Naive thymus-derived CD4-positive, alpha-beta T cell (primary cell): ENCODE data around the gene ERFE. TPM values are rescaled to one million over a fixed set of nuclear protein-coding genes. Genes with fewer than 3 reads are reported as not detected.

Experiments
- ATAC-seq: fragments of 150-1000 bp; cut with Tn5 transposase; 2 replicates; pipeline ENCODE4 v1.10.0; 2021; ENCODE audit warnings: mild to moderate bottlenecking, moderate library complexity
- CTCF ChIA-PET: fragments of 350-600 bp; sonication (Branson Sonifier 250); formaldehyde crosslinking; loops from one replicate; lab custom pipeline; 2021; ENCODE audit warnings: antibody characterized with exemption; lab: Charles Lee
- POLR2A ChIA-PET: fragments of 350-600 bp; sonication (Branson Sonifier 250); formaldehyde crosslinking; loops from one replicate; lab custom pipeline; 2021; ENCODE audit warnings: antibody characterized with exemption, inconsistent platforms; lab: Charles Lee
- DNase-seq, 9 donors: peaks; one replicate each; pipeline versions ENCODE4 v3.0.0 to v3.0.0-alpha.2; 2020 to 2022; ENCODE audit warnings: mixed read lengths in 1 of 9
- H3K27ac ChIP-seq: one replicate; pipeline ENCODE4 v1.7.0; 2013; ENCODE audit warnings: mild to moderate bottlenecking, low read depth, low read length, moderate library complexity
- H3K27me3 ChIP-seq, 2 donors: one replicate each; pipeline ENCODE4 v1.7.0; 2013; ENCODE audit warnings: low read length in 2 of 2, mild to moderate bottlenecking in 2 of 2, moderate library complexity in 2 of 2; ENCODE audit not compliant: control insufficient read depth in 2 of 2, insufficient read depth in 2 of 2
- H3K36me3 ChIP-seq, 3 experiments: 1 replicate in 2 of 3; 2 replicates in 1 of 3; pipeline ENCODE4 v1.7.0; 2013; ENCODE audit warnings: low read length in 3 of 3, mild to moderate bottlenecking in 3 of 3, moderate library complexity in 1 of 3; ENCODE audit not compliant: insufficient read depth in 3 of 3, control insufficient read depth in 2 of 3
- H3K4me1 ChIP-seq, 2 donors: one replicate each; pipeline ENCODE4 v1.7.0; 2013; ENCODE audit warnings: low read length in 2 of 2, mild to moderate bottlenecking in 2 of 2, moderate library complexity in 1 of 2; ENCODE audit not compliant: control insufficient read depth in 2 of 2, insufficient read depth in 2 of 2
- H3K4me3 ChIP-seq: 2 replicates; pipeline ENCODE4 v1.7.0; 2013; ENCODE audit warnings: mild to moderate bottlenecking, low read length
- H3K9me3 ChIP-seq, 3 experiments: 1 replicate in 2 of 3; 2 replicates in 1 of 3; pipeline ENCODE4 v1.7.0; 2013; ENCODE audit warnings: low read length in 3 of 3; ENCODE audit not compliant: control insufficient read depth in 2 of 3
- H3K27ac Mint-ChIP-seq, 9 donors: one replicate each; pipeline ENCODE4 v1.8.0; 2020 to 2022; ENCODE audit warnings: mixed read lengths in 9 of 9, mild to moderate bottlenecking in 8 of 9, moderate library complexity in 5 of 9, inconsistent platforms in 2 of 9
- H3K27me3 Mint-ChIP-seq, 5 donors: one replicate each; pipeline ENCODE4 v1.8.0; 2021 to 2022; ENCODE audit warnings: mixed read lengths in 5 of 5, mild to moderate bottlenecking in 1 of 5
- H3K36me3 Mint-ChIP-seq, 5 donors: one replicate each; pipeline ENCODE4 v1.8.0; 2020 to 2022; ENCODE audit warnings: mixed read lengths in 5 of 5, mild to moderate bottlenecking in 3 of 5, inconsistent platforms in 1 of 5
- H3K4me1 Mint-ChIP-seq, 7 donors: one replicate each; pipeline ENCODE4 v1.8.0; 2020 to 2022; ENCODE audit warnings: mixed read lengths in 7 of 7, mild to moderate bottlenecking in 3 of 7, inconsistent platforms in 1 of 7
- H3K4me3 Mint-ChIP-seq, 10 donors: one replicate each; pipeline ENCODE4 v1.8.0; 2020 to 2022; ENCODE audit warnings: mild to moderate bottlenecking in 10 of 10, mixed read lengths in 10 of 10, moderate library complexity in 6 of 10, inconsistent platforms in 2 of 10
- H3K9me3 Mint-ChIP-seq, 11 donors: one replicate each; pipeline ENCODE4 v1.8.0; 2020 to 2022; ENCODE audit warnings: mixed read lengths in 11 of 11, mild to moderate bottlenecking in 4 of 11, inconsistent platforms in 1 of 11, moderate library complexity in 1 of 11
- intact Hi-C, 2 donors: fragments of 100-400 bp; cut with micrococcal nuclease; formaldehyde crosslinking; loops; one replicate each; pipeline ENCODE4 v1.15.1; 2023
- polyA plus RNA-seq, 2 donors: library from polyadenylated mRNA; unstranded; fragments of 300-500 nt; fragmentation: Illumina TruSeq; gene quantifications; one replicate each; pipeline ENCODE4 v1.2.3, GENCODE V29; 2021
- total RNA-seq, 6 experiments: library from RNA in 5 of 6; stranded (reverse) in 5 of 6; gene quantifications; 1 replicate in 5 of 6; 2 replicates in 1 of 6; pipeline ENCODE4 v1.2.3 and lab custom pipeline; 2021 to 2026

Gene ERFE
- total and polyA plus RNA-seq, 7 experiments from 2014 or later = 0.29 to 0.31 TPM; not detected in 5

DNA sequence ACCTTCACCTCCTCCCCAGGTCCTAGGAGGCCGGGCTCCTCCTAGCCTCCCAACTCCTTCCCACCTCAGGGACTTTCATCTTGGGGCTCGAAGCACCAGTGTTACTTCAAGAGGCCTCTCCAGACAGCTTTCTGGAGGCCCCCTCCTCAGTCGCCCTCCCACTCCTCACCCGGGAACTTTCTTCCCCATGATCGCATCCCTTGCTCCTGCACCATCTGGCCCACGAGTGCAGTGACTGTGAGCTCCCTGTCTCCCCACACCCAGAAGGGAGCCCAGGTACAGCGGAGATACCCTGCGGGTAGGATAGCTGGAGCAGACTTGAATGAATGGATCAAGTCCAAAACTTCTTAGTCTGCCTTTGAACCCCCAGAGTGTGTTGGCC lies 6.1 kb downstream of the ERFE start:
- no peak for ATAC-seq
- POLR2A ChIA-PET = no interaction called here
- intact Hi-C loops = no loop called here

GRCh38 chr2:238165288-238165921 lies 6.6 kb downstream of the ERFE start:
- ChIA-PET POLR2A (no interaction called here), CTCF (interaction anchor here (0.6 kb wide), 1 partner anchor 165 kb away, joined by 4 read pairs; no protein-coding TSS in a partner anchor)
- ATAC-seq = no peak
- Histone ChIP-seq H3K27ac (no peak overlapping the region), H3K4me1 (no peaks in the 10 kb centered on the region), H3K4me3 (no peak overlapping the region), H3K27me3 (no peaks in the 10 kb centered on the region), H3K9me3 (no peaks in the 10 kb centered on the region), H3K36me3 (peaks cover 0 to 27% (median 4%) of the 10 kb centered on the region in 3 experiments)
- Mint-ChIP-seq H3K4me3 (peak overlapping the region in 1 of 10 donors; percentile 63), H3K36me3 (peaks cover 0 to 18% (median 4%) of the 10 kb centered on the region in 5 donors), H3K27ac (peak overlapping the region in 1 of 9 donors; percentile 0), H3K27me3 (peaks cover 10 to 27% (median 16%) of the 10 kb centered on the region in 5 donors), H3K4me1 (peaks cover 0 to 9% (median 0%) of the 10 kb centered on the region in 7 donors), H3K9me3 (no peaks in the 10 kb centered on the region)
- DNase-seq = no peak
- intact Hi-C loops = no loop called here

More for the DNA sequence above, 6.1 kb downstream of the ERFE start:
- H3K36me3 ChIP-seq = peaks cover 0 to 22% (median 3%) of the 10 kb centered on the region in 3 experiments
- H3K9me3 ChIP-seq = no peaks in the 10 kb centered on the region
- H3K27me3 ChIP-seq = no peaks in the 10 kb centered on the region
- Mint-ChIP-seq H3K27ac (peak overlapping the region in 1 of 9 donors; percentile 0), H3K4me3 (peak overlapping the region in 2 of 10 donors; percentile 19 to 47), H3K36me3 (peaks cover 0 to 15% (median under 1%) of the 10 kb centered on the region in 5 donors), H3K4me1 (peaks cover 0 to 10% (median 0%) of the 10 kb centered on the region in 7 donors), H3K9me3 (no peaks in the 10 kb centered on the region), H3K27me3 (peaks cover 10 to 27% (median 19%) of the 10 kb centered on the region in 5 donors)
- no peak overlapping the region for H3K27ac ChIP-seq
- no peak for DNase-seq
- H3K4me1 ChIP-seq = peaks cover 0 to 3% of the 10 kb centered on the region in 2 donors
- CTCF ChIA-PET = interaction anchor here (0.6 kb wide), 1 partner anchor 165 kb away, joined by 4 read pairs; no protein-coding TSS in a partner anchor
- no peak overlapping the region for H3K4me3 ChIP-seq

DNA sequence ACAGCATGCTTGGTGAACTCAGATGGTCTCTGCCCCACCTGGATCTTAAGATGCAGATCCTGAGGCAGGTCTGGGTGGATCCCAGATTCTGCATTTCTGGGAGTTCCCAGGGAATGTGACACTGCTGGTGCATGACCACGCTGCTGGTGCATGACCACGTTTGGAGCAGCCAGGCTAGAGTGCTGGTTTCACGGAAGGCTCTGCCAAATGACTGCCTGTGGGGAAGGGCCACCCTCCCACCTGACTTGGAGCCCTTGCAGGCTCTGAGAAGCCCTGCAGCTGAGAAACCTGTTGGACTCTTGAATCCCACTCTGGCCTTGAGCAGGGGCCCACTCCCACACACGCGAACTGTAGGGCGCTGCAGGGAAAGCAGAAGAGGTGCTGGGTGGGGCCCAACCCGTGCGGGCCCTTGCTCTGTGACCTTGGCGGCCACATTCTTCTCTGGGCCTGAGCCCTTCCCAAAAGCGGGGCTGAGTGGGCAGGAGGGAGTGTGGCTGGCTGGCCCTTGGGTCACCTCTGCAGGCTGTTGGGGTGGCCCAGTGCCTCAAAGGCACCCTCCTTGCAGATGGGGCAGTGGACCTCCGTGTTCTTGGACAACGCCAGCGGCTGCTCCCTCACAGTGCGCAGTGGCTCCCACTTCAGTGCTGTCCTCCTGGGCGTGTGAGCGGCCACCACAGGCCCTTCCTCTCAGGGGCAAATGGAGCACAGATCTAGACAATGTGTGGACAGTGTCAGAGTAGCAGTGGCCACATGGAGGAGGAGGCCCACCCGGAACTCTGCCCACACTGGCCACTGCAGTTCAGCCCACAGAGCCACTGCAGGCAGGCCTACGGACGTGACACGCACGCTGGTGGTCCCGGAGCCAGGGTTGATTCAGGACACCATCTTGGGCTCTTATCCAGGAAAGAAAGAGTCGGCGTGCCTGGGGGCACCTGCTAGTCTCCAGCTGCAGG lies 7.9 kb downstream of the ERFE start:
- DNase-seq = no peak
- ChIA-PET POLR2A (interaction anchor here (1.0 kb wide), 1 partner anchor 12 kb away, joined by 3 read pairs; no protein-coding TSS in a partner anchor), CTCF (no interaction called here)
- peaks cover 2 to 23% (median 6%) of the 10 kb centered on the region in 5 donors for H3K36me3 Mint-ChIP-seq
- Histone ChIP-seq H3K27me3 (no peaks in the 10 kb centered on the region), H3K27ac (no peak overlapping the region), H3K4me1 (no peaks in the 10 kb centered on the region), H3K36me3 (peaks cover 0 to 37% (median 11%) of the 10 kb centered on the region in 3 experiments), H3K9me3 (no peaks in the 10 kb centered on the region), H3K4me3 (no peak overlapping the region)
- peaks cover 0 to 8% (median 0%) of the 10 kb centered on the region in 7 donors for H3K4me1 Mint-ChIP-seq
- intact Hi-C loops = no loop called here
- ATAC-seq = peak; percentile 10
- H3K27ac Mint-ChIP-seq = no peak overlapping the region
- no peak overlapping the region for H3K4me3 Mint-ChIP-seq
- H3K27me3 Mint-ChIP-seq = peaks cover 10 to 19% (median 11%) of the 10 kb centered on the region in 5 donors
- H3K9me3 Mint-ChIP-seq = no peaks in the 10 kb centered on the region

DNA sequence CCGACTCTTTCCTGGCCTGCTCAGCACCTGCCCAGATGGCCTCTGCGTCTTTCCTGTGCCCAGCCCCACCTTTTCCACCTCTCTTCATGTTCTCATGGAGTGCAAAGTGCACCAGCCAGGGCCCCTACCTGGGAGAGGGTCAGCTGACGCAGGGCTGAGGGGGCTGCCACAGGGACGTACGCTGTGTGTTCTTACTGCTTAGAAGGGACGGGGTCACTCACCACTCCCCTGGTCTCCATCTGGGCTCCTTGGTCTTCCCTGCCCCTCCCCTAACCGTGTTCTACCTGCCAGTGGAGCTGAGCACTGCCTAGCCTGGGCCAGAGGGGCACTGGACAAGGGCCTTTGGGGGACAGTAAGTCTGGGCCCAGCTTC lies 8.6 kb downstream of the ERFE start:
- H3K9me3 Mint-ChIP-seq = no peaks in the 10 kb centered on the region
- Histone ChIP-seq H3K27ac (no peak overlapping the region), H3K4me3 (no peak overlapping the region), H3K27me3 (no peaks in the 10 kb centered on the region), H3K9me3 (no peaks in the 10 kb centered on the region), H3K36me3 (peaks cover 0 to 44% (median 11%) of the 10 kb centered on the region in 3 experiments), H3K4me1 (no peaks in the 10 kb centered on the region)
- H3K4me1 Mint-ChIP-seq = peaks cover 0 to 8% (median 0%) of the 10 kb centered on the region in 7 donors
- H3K36me3 Mint-ChIP-seq = peaks cover 2 to 25% (median 7%) of the 10 kb centered on the region in 5 donors
- ChIA-PET POLR2A (interaction anchor here (1.0 kb wide), 1 partner anchor 11 kb away, joined by 3 read pairs; no protein-coding TSS in a partner anchor), CTCF (no interaction called here)
- ATAC-seq (no peak), DNase-seq (no peak)
- peaks cover 10 to 14% (median 11%) of the 10 kb centered on the region in 5 donors for H3K27me3 Mint-ChIP-seq
- no peak overlapping the region for H3K4me3 Mint-ChIP-seq
- H3K27ac Mint-ChIP-seq = no peak overlapping the region
- intact Hi-C loops = no loop called here

DNA sequence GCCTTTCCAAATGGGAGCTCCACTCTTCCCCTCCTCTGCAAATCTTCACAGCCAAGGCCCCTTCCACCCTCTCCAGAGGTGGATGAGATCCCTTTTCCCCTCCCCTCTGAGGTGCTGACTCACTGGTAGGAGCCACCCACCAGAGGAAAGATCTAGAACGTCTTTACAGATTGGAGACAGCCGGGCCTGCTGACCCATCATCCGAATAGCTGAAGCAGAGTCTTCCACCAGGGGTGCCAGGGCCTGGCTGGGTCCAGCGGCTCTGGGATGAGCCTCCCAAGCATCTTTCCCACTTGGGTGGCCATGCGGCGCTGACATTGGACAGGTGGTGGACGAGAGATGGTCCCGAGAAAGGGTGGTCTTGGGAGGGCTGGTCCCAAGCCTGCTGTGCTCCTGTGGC lies 9.0 kb downstream of the ERFE start:
- DNase-seq (no peak), ATAC-seq (no peak)
- Mint-ChIP-seq H3K4me1 (peaks cover 0 to 8% (median 0%) of the 10 kb centered on the region in 7 donors), H3K27ac (no peak overlapping the region), H3K36me3 (peaks cover 3 to 29% (median 12%) of the 10 kb centered on the region in 5 donors), H3K27me3 (peaks cover 10 to 14% (median 11%) of the 10 kb centered on the region in 5 donors), H3K9me3 (no peaks in the 10 kb centered on the region), H3K4me3 (no peak overlapping the region)
- Histone ChIP-seq H3K36me3 (peaks cover 0 to 48% (median 15%) of the 10 kb centered on the region in 3 experiments), H3K27me3 (no peaks in the 10 kb centered on the region), H3K4me1 (no peaks in the 10 kb centered on the region), H3K9me3 (no peaks in the 10 kb centered on the region), H3K4me3 (no peak overlapping the region), H3K27ac (no peak overlapping the region)
- POLR2A ChIA-PET = interaction anchor here (1.0 kb wide), 1 partner anchor 11 kb away, joined by 3 read pairs; no protein-coding TSS in a partner anchor
- CTCF ChIA-PET = no interaction called here
- intact Hi-C loops = no loop called here
